BE2C (cell line): ENCODE data around the gene GADD45A.

ENCODE experiments used
- DNase-seq: peaks from one replicate; pipeline ENCODE4 v3.0.0-alpha.2; 2020
- H3K27me3 ChIP-seq: fragments of 250-450 bp; sonication (Bioruptor Pico); 2 replicates; pipeline ENCODE4 v1.5.1; 2020; ENCODE audit warnings: mild to moderate bottlenecking
- H3K36me3 ChIP-seq: fragments of 250-450 bp; sonication (Bioruptor Pico); 2 replicates; pipeline ENCODE4 v1.5.1; 2020; ENCODE audit warnings: mild to moderate bottlenecking
- H3K4me1 ChIP-seq: fragments of 250-450 bp; sonication (Bioruptor Pico); 2 replicates; pipeline ENCODE4 v1.5.1; 2020
- H3K4me3 ChIP-seq: 2 replicates; pipeline ENCODE4 v1.5.1; 2011; ENCODE audit warnings: low read depth, low read length
- H3K9me3 ChIP-seq: fragments of 250-450 bp; sonication (Bioruptor Pico); 2 replicates; pipeline ENCODE4 v1.5.1; 2020
- TF ChIP-seq, protein P1 (sequence below): IDR thresholded peaks from 2 replicates; pipeline ENCODE4 v1.5.1; 2012; ENCODE audit warnings: mild to moderate bottlenecking, low read depth, low read length

Gene GADD45A

DNA sequence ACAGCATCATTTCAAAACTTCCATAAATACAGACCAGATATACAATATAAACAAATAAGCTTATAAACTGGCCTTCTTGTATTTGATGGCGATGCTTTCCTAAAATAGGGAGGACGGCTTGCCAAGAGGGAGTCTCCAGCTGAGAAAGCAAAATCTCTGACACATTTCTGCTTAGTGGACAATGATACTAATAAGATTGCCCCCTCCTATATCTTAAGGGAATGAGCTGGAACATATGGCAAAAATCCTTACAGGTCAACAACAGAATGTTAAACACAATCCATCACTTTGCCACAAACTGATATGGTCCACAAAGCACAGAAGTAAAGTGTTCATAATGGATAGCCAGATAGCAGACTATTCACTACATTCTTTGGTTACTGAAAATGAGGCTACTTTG is 7.1 kb upstream of the GADD45A start:
- H3K9me3 ChIP-seq = no peaks in the 10 kb centered on the region
- H3K4me1 ChIP-seq = 0 out of 2 replicates have a peak, but pooled peaks cover 4% of the 10 kb centered on the region
- H3K4me3 ChIP-seq = no peak overlapping the region
- no peaks in the 10 kb centered on the region for H3K27me3 ChIP-seq
- no peak for DNase-seq
- TF ChIP-seq, protein P1, sequence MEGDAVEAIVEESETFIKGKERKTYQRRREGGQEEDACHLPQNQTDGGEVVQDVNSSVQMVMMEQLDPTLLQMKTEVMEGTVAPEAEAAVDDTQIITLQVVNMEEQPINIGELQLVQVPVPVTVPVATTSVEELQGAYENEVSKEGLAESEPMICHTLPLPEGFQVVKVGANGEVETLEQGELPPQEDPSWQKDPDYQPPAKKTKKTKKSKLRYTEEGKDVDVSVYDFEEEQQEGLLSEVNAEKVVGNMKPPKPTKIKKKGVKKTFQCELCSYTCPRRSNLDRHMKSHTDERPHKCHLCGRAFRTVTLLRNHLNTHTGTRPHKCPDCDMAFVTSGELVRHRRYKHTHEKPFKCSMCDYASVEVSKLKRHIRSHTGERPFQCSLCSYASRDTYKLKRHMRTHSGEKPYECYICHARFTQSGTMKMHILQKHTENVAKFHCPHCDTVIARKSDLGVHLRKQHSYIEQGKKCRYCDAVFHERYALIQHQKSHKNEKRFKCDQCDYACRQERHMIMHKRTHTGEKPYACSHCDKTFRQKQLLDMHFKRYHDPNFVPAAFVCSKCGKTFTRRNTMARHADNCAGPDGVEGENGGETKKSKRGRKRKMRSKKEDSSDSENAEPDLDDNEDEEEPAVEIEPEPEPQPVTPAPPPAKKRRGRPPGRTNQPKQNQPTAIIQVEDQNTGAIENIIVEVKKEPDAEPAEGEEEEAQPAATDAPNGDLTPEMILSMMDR = no peak
- no peaks in the 10 kb centered on the region for H3K36me3 ChIP-seq

DNA sequence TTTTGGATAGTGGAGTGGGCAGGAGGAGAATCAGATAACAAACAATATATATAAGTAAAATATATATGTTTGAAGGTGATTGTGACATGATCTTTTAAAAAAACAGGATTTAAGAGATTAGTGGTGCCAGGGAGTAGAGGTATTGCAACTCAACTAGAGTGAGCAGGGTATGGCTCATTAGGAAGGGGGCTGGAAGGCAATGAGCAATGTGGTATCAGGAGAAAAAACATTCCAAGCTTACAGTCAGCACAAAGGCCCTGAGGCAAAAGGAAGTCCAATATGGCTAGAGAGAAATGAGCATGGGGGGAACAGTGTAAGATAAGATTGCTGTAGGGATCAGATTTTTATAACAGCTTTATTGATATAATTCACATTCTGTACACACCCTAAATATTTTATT is 5.3 kb upstream of the GADD45A start:
- Histone ChIP-seq H3K9me3 (no peaks in the 10 kb centered on the region), H3K36me3 (no peaks in the 10 kb centered on the region), H3K27me3 (no peaks in the 10 kb centered on the region), H3K4me3 (no peak overlapping the region), H3K4me1 (peaks cover 4% of the 10 kb centered on the region; the same call in 1 of the 2 replicates)
- TF ChIP-seq, protein P1 = no peak
- DNase-seq = no peak

DNA sequence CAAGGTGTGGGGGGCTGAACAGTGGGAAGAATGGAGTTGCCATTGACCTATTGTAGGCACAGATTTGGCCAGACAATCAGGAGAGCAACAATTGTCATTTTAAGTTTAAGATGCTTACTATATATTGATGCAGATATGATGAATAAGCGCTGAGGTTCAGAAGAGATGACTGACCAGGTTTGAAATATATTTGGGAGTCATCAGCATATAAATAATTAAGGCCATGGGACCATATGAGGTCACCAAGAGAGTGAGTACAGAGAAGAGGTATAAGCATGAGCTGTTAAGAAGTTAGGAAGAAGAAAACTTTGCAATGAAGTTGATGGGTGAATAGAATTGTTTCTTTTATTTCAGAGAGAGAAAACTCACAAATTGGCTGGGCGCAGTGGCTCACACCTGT is 4.5 kb upstream of the GADD45A start:
- Histone ChIP-seq H3K4me1 (peaks cover 4% of the 10 kb centered on the region; the same call in 1 of the 2 replicates), H3K36me3 (no peaks in the 10 kb centered on the region), H3K4me3 (no peak overlapping the region), H3K27me3 (no peaks in the 10 kb centered on the region), H3K9me3 (no peaks in the 10 kb centered on the region)
- DNase-seq = no peak
- TF ChIP-seq, protein P1 = no peak

DNA sequence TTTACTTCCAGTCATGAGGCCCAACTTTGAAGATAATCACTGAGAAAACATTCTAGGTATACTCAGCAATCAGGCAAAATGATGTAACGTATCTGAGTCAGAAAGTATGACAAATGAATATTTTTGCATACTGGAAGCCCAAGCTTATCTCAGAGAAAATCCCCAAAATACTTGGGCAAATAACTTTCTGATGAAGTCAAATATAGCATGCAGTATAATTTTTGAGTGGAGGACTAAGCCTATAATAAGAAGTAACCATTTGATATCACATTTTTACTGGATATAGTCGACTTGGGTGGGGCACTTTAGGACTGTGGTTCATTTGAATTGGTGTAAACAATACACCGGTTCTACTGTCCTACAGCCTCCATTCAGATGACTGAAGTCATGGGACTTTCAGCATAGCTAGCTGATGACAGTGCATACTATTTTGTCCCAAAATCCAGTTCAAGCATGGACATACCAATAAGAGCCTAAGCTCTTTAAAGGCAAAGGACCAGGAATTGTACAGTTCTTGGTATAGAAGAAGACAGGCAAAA is 2.3 kb upstream of the GADD45A start:
- Histone ChIP-seq H3K4me1 (peaks cover 9% of the 10 kb centered on the region; the same call in 1 of the 2 replicates), H3K36me3 (no peaks in the 10 kb centered on the region), H3K9me3 (no peaks in the 10 kb centered on the region), H3K4me3 (no peak overlapping the region), H3K27me3 (no peaks in the 10 kb centered on the region)
- DNase-seq = no peak
- TF ChIP-seq, protein P1 = no peak

DNA sequence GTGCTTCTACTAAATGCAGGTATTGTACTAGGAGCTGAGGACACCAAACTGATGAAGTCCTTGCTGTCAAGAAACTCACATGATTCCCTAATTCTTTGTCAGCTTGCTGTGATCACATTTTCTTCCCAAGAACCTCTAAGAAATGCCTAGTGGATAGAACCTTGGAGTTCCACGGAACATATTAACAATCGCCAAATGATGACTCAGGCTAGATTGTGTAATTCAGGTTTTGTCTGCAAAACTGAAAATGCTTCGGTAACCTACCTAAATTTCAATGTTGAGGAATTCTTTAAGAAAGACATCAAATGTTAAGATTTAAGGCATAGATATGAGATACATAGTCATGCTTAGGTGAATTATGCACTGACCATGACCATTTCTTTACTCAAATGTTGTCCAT is 1.7 kb upstream of the GADD45A start:
- H3K36me3 ChIP-seq = no peaks in the 10 kb centered on the region
- H3K4me3 ChIP-seq = no peak overlapping the region
- DNase-seq = no peak
- TF ChIP-seq, protein P1 = no peak
- H3K27me3 ChIP-seq = no peaks in the 10 kb centered on the region
- peaks cover 9% of the 10 kb centered on the region; the same call in 1 of the 2 replicates for H3K4me1 ChIP-seq
- H3K9me3 ChIP-seq = no peaks in the 10 kb centered on the region

DNA sequence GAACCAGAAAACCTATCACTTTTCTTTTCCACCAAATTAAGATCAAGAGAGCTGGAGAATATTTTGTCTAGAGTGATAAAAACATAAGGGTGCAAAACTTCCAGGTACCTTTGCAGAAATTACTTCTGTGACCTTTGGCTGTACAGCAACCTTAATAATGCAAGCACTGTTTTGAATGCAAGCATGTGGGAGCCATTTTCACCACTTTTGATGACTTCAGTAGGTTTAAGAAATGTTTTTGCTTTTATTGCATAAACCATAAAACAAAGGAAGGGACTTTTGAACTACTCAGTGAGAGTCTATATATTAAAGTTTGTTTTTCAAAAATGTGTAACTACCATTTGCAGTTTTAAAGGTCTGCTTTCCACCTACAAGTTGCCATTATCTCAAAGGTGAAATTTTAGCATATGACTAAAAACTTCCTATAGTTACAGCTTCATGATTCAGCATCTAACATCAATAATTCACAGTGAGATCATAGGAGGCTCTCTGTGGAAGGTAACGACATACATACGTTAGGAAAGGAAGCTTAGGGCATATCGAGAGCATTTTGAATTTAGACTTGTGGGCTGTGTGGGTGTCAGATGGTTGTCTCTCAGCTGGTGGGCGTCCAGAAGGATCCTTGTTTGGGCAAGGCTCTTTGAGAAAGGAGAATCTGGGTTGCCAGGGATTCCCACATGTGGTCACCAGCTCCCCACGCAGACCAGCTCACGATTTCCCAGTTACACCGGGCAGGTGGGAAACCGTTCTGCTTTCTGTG is 1.1 kb upstream of the GADD45A start:
- no peak for DNase-seq
- Histone ChIP-seq H3K36me3 (peaks cover 6% of the 10 kb centered on the region; the same call in 1 of the 2 replicates), H3K27me3 (no peaks in the 10 kb centered on the region), H3K4me3 (peak overlapping the region; percentile 39), H3K4me1 (peaks cover 9% of the 10 kb centered on the region; the same call in 1 of the 2 replicates), H3K9me3 (no peaks in the 10 kb centered on the region)
- TF ChIP-seq, protein P1 = no peak
